HepG2 (cell line): ENCODE measurements around the gene SLC12A3. TPM values are rescaled to one million over a fixed set of nuclear protein-coding genes. Genes with fewer than 3 reads are reported as not detected.

Experiments used
- MTA3 ChIP-seq: sonication (generic); formaldehyde crosslinking; IDR thresholded peaks from 2 replicates; pipeline ENCODE4 v1.4.0; 2020; ENCODE audit warnings: missing genetic modification reagents
- NR2F6 ChIP-seq, 2 experiments: IDR thresholded peaks; 2 replicates each; pipeline ENCODE4 v1.6.1; 2016; ENCODE audit warnings: antibody characterized with exemption in 1 of 2, mild to moderate bottlenecking in 1 of 2
- PAX8 ChIP-seq: sonication (generic); formaldehyde crosslinking; IDR thresholded peaks from 2 replicates; pipeline ENCODE4 v1.8.0; 2022; ENCODE audit warnings: mild to moderate bottlenecking, missing genetic modification reagents, borderline replicate concordance
- PITX1 ChIP-seq: sonication (generic); formaldehyde crosslinking; IDR thresholded peaks from 2 replicates; pipeline ENCODE4 v1.5.1; 2020; ENCODE audit warnings: mild to moderate bottlenecking, missing genetic modification reagents
- STAG1 ChIP-seq: sonication (generic); formaldehyde crosslinking; IDR thresholded peaks from 2 replicates; pipeline ENCODE4 v1.4.0; 2020; ENCODE audit warnings: missing genetic modification reagents
- ZKSCAN8 ChIP-seq: IDR thresholded peaks from 2 replicates; pipeline ENCODE4 v1.6.1; 2016; ENCODE audit warnings: borderline replicate concordance, missing genetic modification reagents, missing compliant biosample characterization
- ZNF3 ChIP-seq: IDR thresholded peaks from 2 replicates; pipeline ENCODE4 v1.7.0; 2017; ENCODE audit warnings: inconsistent platforms
- polyA plus RNA-seq, 8 experiments: library from polyadenylated mRNA; depleted of rRNA in 3 of 8; stranded (reverse) in 7 of 8; unstranded in 1 of 8; fragments of >200 nt; fragmentation: Illumina TruSeq in 4 of 8; extraction: Trizol in 4 of 8; gene quantifications; 2 replicates each; pipeline versions ENCODE4 v1.2.1 to v1.2.3, GENCODE V29; 2011 to 2016; ENCODE audit warnings: low read depth in 4 of 8, missing spikeins in 1 of 8, mixed read lengths in 1 of 8; ENCODE audit not compliant: insufficient read depth in 1 of 8
- total RNA-seq, 5 experiments: library from RNA; depleted of rRNA; stranded (reverse); fragments of >200 nt; fragmentation: Illumina TruSeq; extraction: Trizol; gene quantifications; 2 replicates each; pipeline ENCODE4 v1.2.3, GENCODE V29; 2016; ENCODE audit warnings: low read depth in 1 of 5
- TF ChIP-seq, protein P1 (sequence below): sonication (generic); formaldehyde crosslinking; IDR thresholded peaks from 2 replicates; pipeline ENCODE4 v1.5.0; 2020; ENCODE audit warnings: mild to moderate bottlenecking, missing genetic modification reagents, moderate library complexity
- TF ChIP-seq, protein P2 (sequence below): sonication (generic); formaldehyde crosslinking; IDR thresholded peaks from 2 replicates; pipeline ENCODE4 v1.4.0; 2020; ENCODE audit warnings: mild to moderate bottlenecking, missing genetic modification reagents
- TF ChIP-seq, protein P3 (sequence below): sonication (generic); formaldehyde crosslinking; IDR thresholded peaks from 2 replicates; pipeline ENCODE4 v1.4.0; 2020; ENCODE audit warnings: missing genetic modification reagents, borderline replicate concordance
- TF ChIP-seq, protein P4 (sequence below): sonication (generic); formaldehyde crosslinking; IDR thresholded peaks from 2 replicates; pipeline ENCODE4 v1.5.1; 2020; ENCODE audit warnings: mild to moderate bottlenecking, missing genetic modification reagents, moderate library complexity
- TF ChIP-seq, protein P5 (sequence below): sonication (generic); formaldehyde crosslinking; IDR thresholded peaks from 2 replicates; pipeline ENCODE4 v1.4.0; 2020; ENCODE audit warnings: mild to moderate bottlenecking, missing genetic modification reagents, borderline replicate concordance

SLC12A3 gene
- total and polyA plus RNA-seq, 2 of the 13 experiments (the other 11 are each of a cell fraction or from before 2014, with no cell fraction given): 6.2 TPM; not detected in 1

DNA sequence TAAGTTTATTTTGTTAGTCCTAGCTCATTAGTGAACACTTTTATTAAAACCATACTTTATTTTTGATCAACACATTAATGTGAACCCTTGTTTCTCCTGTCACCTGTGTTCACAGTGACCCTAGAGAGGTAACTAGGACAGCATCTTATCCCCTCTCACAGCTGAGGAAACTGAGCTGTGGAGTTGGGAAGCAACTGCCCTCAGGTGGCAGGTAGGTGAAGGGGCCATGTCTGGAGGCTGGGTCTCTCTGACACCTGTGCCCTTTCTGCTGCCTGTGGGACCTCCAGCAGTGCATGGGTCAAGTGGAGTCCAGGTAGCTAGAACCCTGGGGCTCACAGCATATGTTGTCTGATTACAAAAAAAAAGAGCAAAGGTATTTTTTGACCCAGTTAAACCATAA lies 22.9 kb upstream of the SLC12A3 start (continued):
- TF ChIP-seq, protein P1, sequence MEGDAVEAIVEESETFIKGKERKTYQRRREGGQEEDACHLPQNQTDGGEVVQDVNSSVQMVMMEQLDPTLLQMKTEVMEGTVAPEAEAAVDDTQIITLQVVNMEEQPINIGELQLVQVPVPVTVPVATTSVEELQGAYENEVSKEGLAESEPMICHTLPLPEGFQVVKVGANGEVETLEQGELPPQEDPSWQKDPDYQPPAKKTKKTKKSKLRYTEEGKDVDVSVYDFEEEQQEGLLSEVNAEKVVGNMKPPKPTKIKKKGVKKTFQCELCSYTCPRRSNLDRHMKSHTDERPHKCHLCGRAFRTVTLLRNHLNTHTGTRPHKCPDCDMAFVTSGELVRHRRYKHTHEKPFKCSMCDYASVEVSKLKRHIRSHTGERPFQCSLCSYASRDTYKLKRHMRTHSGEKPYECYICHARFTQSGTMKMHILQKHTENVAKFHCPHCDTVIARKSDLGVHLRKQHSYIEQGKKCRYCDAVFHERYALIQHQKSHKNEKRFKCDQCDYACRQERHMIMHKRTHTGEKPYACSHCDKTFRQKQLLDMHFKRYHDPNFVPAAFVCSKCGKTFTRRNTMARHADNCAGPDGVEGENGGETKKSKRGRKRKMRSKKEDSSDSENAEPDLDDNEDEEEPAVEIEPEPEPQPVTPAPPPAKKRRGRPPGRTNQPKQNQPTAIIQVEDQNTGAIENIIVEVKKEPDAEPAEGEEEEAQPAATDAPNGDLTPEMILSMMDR: peak; percentile 55
- no peak for TF ChIP-seq ZKSCAN8 (CRISPR knock-in tag)
- TF ChIP-seq STAG1 (CRISPR knock-in tag): peak; percentile 54
- TF ChIP-seq MTA3 (CRISPR knock-in tag): no peak
- TF ChIP-seq, protein P2, sequence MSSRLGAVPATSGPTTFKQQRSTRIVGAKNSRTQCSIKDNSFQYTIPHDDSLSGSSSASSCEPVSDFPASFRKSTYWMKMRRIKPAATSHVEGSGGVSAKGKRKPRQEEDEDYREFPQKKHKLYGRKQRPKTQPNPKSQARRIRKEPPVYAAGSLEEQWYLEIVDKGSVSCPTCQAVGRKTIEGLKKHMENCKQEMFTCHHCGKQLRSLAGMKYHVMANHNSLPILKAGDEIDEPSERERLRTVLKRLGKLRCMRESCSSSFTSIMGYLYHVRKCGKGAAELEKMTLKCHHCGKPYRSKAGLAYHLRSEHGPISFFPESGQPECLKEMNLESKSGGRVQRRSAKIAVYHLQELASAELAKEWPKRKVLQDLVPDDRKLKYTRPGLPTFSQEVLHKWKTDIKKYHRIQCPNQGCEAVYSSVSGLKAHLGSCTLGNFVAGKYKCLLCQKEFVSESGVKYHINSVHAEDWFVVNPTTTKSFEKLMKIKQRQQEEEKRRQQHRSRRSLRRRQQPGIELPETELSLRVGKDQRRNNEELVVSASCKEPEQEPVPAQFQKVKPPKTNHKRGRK (CRISPR knock-in tag): no peak
- TF ChIP-seq, protein P3, sequence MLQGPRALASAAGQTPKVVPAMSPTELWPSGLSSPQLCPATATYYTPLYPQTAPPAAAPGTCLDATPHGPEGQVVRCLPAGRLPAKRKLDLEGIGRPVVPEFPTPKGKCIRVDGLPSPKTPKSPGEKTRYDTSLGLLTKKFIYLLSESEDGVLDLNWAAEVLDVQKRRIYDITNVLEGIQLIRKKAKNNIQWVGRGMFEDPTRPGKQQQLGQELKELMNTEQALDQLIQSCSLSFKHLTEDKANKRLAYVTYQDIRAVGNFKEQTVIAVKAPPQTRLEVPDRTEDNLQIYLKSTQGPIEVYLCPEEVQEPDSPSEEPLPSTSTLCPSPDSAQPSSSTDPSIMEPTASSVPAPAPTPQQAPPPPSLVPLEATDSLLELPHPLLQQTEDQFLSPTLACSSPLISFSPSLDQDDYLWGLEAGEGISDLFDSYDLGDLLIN (CRISPR knock-in tag): no peak
- TF ChIP-seq PAX8 (CRISPR knock-in tag): no peak
- no peak for TF ChIP-seq NR2F6 (IDR thresholded peaks at IDR 0.05)
- 0 out of 2 replicates have a peak, but pooled peaks have one; percentile 26 for TF ChIP-seq NR2F6 (CRISPR knock-in tag; IDR thresholded peaks at IDR 0.05)
- TF ChIP-seq, protein P4, sequence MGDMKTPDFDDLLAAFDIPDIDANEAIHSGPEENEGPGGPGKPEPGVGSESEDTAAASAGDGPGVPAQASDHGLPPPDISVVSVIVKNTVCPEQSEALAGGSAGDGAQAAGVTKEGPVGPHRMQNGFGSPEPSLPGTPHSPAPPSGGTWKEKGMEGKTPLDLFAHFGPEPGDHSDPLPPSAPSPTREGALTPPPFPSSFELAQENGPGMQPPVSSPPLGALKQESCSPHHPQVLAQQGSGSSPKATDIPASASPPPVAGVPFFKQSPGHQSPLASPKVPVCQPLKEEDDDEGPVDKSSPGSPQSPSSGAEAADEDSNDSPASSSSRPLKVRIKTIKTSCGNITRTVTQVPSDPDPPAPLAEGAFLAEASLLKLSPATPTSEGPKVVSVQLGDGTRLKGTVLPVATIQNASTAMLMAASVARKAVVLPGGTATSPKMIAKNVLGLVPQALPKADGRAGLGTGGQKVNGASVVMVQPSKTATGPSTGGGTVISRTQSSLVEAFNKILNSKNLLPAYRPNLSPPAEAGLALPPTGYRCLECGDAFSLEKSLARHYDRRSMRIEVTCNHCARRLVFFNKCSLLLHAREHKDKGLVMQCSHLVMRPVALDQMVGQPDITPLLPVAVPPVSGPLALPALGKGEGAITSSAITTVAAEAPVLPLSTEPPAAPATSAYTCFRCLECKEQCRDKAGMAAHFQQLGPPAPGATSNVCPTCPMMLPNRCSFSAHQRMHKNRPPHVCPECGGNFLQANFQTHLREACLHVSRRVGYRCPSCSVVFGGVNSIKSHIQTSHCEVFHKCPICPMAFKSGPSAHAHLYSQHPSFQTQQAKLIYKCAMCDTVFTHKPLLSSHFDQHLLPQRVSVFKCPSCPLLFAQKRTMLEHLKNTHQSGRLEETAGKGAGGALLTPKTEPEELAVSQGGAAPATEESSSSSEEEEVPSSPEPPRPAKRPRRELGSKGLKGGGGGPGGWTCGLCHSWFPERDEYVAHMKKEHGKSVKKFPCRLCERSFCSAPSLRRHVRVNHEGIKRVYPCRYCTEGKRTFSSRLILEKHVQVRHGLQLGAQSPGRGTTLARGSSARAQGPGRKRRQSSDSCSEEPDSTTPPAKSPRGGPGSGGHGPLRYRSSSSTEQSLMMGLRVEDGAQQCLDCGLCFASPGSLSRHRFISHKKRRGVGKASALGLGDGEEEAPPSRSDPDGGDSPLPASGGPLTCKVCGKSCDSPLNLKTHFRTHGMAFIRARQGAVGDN: peak; percentile 11; the same call in 1 of the 2 replicates
- no peak for TF ChIP-seq PITX1 (CRISPR knock-in tag)
- TF ChIP-seq ZNF3 (CRISPR knock-in tag): no peak
- TF ChIP-seq, protein P5, sequence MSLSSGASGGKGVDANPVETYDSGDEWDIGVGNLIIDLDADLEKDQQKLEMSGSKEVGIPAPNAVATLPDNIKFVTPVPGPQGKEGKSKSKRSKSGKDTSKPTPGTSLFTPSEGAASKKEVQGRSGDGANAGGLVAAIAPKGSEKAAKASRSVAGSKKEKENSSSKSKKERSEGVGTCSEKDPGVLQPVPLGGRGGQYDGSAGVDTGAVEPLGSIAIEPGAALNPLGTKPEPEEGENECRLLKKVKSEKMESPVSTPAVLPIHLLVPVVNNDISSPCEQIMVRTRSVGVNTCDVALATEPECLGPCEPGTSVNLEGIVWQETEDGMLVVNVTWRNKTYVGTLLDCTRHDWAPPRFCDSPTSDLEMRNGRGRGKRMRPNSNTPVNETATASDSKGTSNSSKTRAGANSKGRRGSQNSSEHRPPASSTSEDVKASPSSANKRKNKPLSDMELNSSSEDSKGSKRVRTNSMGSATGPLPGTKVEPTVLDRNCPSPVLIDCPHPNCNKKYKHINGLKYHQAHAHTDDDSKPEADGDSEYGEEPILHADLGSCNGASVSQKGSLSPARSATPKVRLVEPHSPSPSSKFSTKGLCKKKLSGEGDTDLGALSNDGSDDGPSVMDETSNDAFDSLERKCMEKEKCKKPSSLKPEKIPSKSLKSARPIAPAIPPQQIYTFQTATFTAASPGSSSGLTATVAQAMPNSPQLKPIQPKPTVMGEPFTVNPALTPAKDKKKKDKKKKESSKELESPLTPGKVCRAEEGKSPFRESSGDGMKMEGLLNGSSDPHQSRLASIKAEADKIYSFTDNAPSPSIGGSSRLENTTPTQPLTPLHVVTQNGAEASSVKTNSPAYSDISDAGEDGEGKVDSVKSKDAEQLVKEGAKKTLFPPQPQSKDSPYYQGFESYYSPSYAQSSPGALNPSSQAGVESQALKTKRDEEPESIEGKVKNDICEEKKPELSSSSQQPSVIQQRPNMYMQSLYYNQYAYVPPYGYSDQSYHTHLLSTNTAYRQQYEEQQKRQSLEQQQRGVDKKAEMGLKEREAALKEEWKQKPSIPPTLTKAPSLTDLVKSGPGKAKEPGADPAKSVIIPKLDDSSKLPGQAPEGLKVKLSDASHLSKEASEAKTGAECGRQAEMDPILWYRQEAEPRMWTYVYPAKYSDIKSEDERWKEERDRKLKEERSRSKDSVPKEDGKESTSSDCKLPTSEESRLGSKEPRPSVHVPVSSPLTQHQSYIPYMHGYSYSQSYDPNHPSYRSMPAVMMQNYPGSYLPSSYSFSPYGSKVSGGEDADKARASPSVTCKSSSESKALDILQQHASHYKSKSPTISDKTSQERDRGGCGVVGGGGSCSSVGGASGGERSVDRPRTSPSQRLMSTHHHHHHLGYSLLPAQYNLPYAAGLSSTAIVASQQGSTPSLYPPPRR: no peak
